A549 (cell line): ENCODE data around the gene COQ5.

Source experiments
- CTCF ChIP-seq: fragments of >200 bp; sonication (Bioruptor Twin); formaldehyde crosslinking; IDR thresholded peaks from 3 replicates; pipeline ENCODE4 v1.5.1; 2016
- HOXA7 ChIP-seq: fragments of 250-450 bp; sonication (Bioruptor Pico); IDR thresholded peaks from 2 replicates; pipeline ENCODE4 v1.5.0; 2020; ENCODE audit warnings: mild to moderate bottlenecking, moderate library complexity
- RFX5 ChIP-seq: fragments of 450-650 bp; IDR thresholded peaks from 2 replicates; pipeline ENCODE4 v1.7.1; 2014; ENCODE audit warnings: antibody characterized with exemption, mild to moderate bottlenecking, moderate library complexity
- USF2 ChIP-seq: fragments of 450-650 bp; IDR thresholded peaks from 2 replicates; pipeline ENCODE4 v1.6.1; 2014; ENCODE audit warnings: antibody characterized with exemption

DNA sequence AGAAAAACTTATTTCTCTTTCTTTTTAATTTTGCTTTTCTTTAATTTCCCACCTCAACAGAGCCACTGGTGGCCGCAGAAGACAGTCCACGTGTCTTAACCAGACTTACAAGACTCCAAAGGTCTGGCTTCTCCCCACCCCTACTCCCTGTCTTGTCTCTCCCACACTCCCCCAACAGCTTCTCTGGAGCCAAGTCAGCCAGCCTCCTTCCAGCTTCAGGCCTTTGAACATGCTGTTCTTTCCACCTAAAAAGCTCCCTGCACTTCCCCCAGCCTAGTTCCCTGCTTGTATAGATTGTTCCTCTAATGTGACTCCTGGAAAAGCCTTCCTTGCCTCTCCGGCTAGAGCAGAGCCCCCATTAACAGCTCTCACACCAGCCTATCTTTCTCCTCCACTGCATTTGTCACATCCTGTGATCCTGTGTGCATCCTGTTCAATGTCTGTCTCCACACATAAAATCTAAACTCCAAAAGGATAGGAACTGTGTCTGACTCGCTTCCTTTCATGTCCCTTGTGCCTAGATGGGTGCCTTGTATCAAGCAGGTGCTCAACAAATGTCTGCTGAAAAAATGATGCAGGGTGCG is 40.8 kb downstream of the COQ5 start:
- TF ChIP-seq CTCF (no peak), USF2 (no peak), HOXA7 (CRISPR knock-in tag) (no peak), RFX5 (no peak)
